Gastroesophageal sphincter (tissue), 3 donors: ENCODE data around the gene PLCH2.

Experiments
- CTCF ChIP-seq, 4 experiments: fragments of 200-600 bp in 2 of 4; fragments of 450-650 bp in 2 of 4; sonication (generic) in 1 of 4; IDR thresholded peaks; one replicate each; pipeline ENCODE4 v1.5.1; 2017 to 2019; ENCODE audit warnings: antibody characterized with exemption in 4 of 4, mild to moderate bottlenecking in 2 of 4, moderate library complexity in 2 of 4
- EP300 ChIP-seq: sonication (generic); formaldehyde crosslinking; IDR thresholded peaks from one replicate; pipeline ENCODE4 v1.6.1; 2017; ENCODE audit warnings: antibody characterized with exemption, mild to moderate bottlenecking
- POLR2A ChIP-seq, 2 donors: fragments of 450-650 bp; IDR thresholded peaks; one replicate each; pipeline ENCODE4 v1.6.1; 2017; ENCODE audit warnings: antibody characterized with exemption in 2 of 2, mild to moderate bottlenecking in 2 of 2, moderate library complexity in 1 of 2
- POLR2AphosphoS5 ChIP-seq: sonication (generic); formaldehyde crosslinking; IDR thresholded peaks from one replicate; pipeline ENCODE4 v1.6.1; 2017; ENCODE audit warnings: antibody characterized with exemption

- TF ChIP-seq POLR2AphosphoS5 = no peak
- no peak for TF ChIP-seq CTCF (IDR thresholded peaks at IDR 0.05)
- TF ChIP-seq POLR2A (IDR thresholded peaks at IDR 0.05) = no peak
- no peak for TF ChIP-seq EP300
Measured at GRCh38 chr1:2469103-2469940, 6.8 kb upstream of the PLCH2 start.
